HepG2 (cell line): ENCODE results near the gene ZNF343. TPM values are rescaled to one million over a fixed set of nuclear protein-coding genes. Genes with fewer than 3 reads are reported as not detected.

Experiments
- ASH2L ChIP-seq: fragments of 300-600, 200-600 bp; sonication (generic); IDR thresholded peaks from 2 replicates; pipeline ENCODE4 v1.7.0; 2017; ENCODE audit warnings: low read depth, mild to moderate bottlenecking, moderate library complexity, mixed read lengths, low read length; ENCODE audit not compliant: insufficient read length
- DZIP1 ChIP-seq: sonication (generic); formaldehyde crosslinking; IDR thresholded peaks from 2 replicates; pipeline ENCODE4 v1.5.0; 2020; ENCODE audit warnings: mild to moderate bottlenecking, missing genetic modification reagents
- HMG20A ChIP-seq: IDR thresholded peaks from 2 replicates; pipeline ENCODE4 v1.6.1; 2016; ENCODE audit warnings: borderline replicate concordance
- IRF9 ChIP-seq: sonication (generic); formaldehyde crosslinking; IDR thresholded peaks from 2 replicates; pipeline ENCODE4 v1.8.0; 2022; ENCODE audit warnings: missing genetic modification reagents, mild to moderate bottlenecking, borderline replicate concordance
- KLF15 ChIP-seq: sonication (generic); formaldehyde crosslinking; IDR thresholded peaks from 2 replicates; pipeline ENCODE4 v1.8.1; 2023; ENCODE audit warnings: borderline replicate concordance, mild to moderate bottlenecking, inconsistent platforms, missing genetic modification reagents, mixed read lengths
- PAWR ChIP-seq: sonication (generic); formaldehyde crosslinking; IDR thresholded peaks from 2 replicates; pipeline ENCODE4 v1.4.0; 2020; ENCODE audit warnings: missing genetic modification reagents, mild to moderate bottlenecking, borderline replicate concordance
- PAXIP1 ChIP-seq: sonication (generic); formaldehyde crosslinking; conservative IDR thresholded peaks from 2 replicates; pipeline ENCODE4 v1.4.0; 2020; ENCODE audit warnings: mild to moderate bottlenecking, missing genetic modification reagents, moderate library complexity
- SALL2 ChIP-seq: sonication (generic); formaldehyde crosslinking; IDR thresholded peaks from 2 replicates; pipeline ENCODE4 v1.8.1; 2023; ENCODE audit warnings: mild to moderate bottlenecking, missing genetic modification reagents, inconsistent platforms
- ZBTB40 ChIP-seq, 2 experiments: fragments of 450-650 bp in 1 of 2; sonication (generic) in 1 of 2; formaldehyde crosslinking in 1 of 2; IDR thresholded peaks; 2 replicates each; pipeline versions ENCODE4 v1.6.1 to v1.8.0; 2016 to 2022; ENCODE audit warnings: antibody characterized with exemption in 1 of 2, mild to moderate bottlenecking in 1 of 2, missing genetic modification reagents in 1 of 2
- ZNF205 ChIP-seq: IDR thresholded peaks from 2 replicates; pipeline ENCODE4 v1.6.1; 2018; ENCODE audit warnings: missing biosample characterization, missing genetic modification reagents
- polyA plus RNA-seq, 8 experiments: library from polyadenylated mRNA; depleted of rRNA in 3 of 8; stranded (reverse) in 7 of 8; unstranded in 1 of 8; fragments of >200 nt; fragmentation: Illumina TruSeq in 4 of 8; extraction: Trizol in 4 of 8; gene quantifications; 2 replicates each; pipeline versions ENCODE4 v1.2.1 to v1.2.3, GENCODE V29; 2011 to 2016; ENCODE audit warnings: low read depth in 4 of 8, missing spikeins in 1 of 8, mixed read lengths in 1 of 8; ENCODE audit not compliant: insufficient read depth in 1 of 8
- total RNA-seq, 5 experiments: library from RNA; depleted of rRNA; stranded (reverse); fragments of >200 nt; fragmentation: Illumina TruSeq; extraction: Trizol; gene quantifications; 2 replicates each; pipeline ENCODE4 v1.2.3, GENCODE V29; 2016; ENCODE audit warnings: low read depth in 1 of 5

The ZNF343 gene
- total and polyA plus RNA-seq, 2 of the 13 experiments (the other 11 are each of a cell fraction or from before 2014, with no cell fraction given) = 16.4 to 22.1 TPM

GRCh38 chr20:2524709-2525506 lies 16.2 kb upstream of the ZNF343 start (continued):
- TF ChIP-seq DZIP1 (CRISPR knock-in tag) = 0 out of 2 replicates have a peak, but pooled peaks have one; percentile 12
- peak; percentile 65 for TF ChIP-seq ASH2L
- 0 out of 2 replicates have a peak, but pooled peaks have one; percentile 10 for TF ChIP-seq SALL2
- no peak for TF ChIP-seq PAXIP1 (CRISPR knock-in tag)
- 0 out of 2 replicates have a peak, but pooled peaks have one; percentile 8 for TF ChIP-seq PAWR (CRISPR knock-in tag)
- 0 out of 2 replicates have a peak, but pooled peaks have one; percentile 21 for TF ChIP-seq KLF15 (CRISPR knock-in tag)
- TF ChIP-seq ZNF205 (CRISPR knock-in tag) = no peak
- TF ChIP-seq HMG20A (CRISPR knock-in tag) = no peak
- TF ChIP-seq ZBTB40 (IDR thresholded peaks at IDR 0.05) = no peak
- TF ChIP-seq ZBTB40 (CRISPR knock-in tag; IDR thresholded peaks at IDR 0.05) = no peak
- no peak for TF ChIP-seq IRF9 (CRISPR knock-in tag)
